Stimulated activated CD4-positive, alpha-beta T cell treated with anti-CD3 and anti-CD28 coated beads, Interleukin-12 subunit alpha, Interleukin-12 subunit beta, amount 100 ng/mL, for 4 hours (primary cell): Measurements from ENCODE around the gene ROBO2.

Experiments
- DNase-seq: peaks from one replicate; pipeline ENCODE4 v3.0.0-alpha.2; 2020

The ROBO2 gene

GRCh38 chr3:77052733-77053670, 13.1 kb downstream of the ROBO2 start:
- no peak for DNase-seq

GRCh38 chr3:77053795-77054194, 13.9 kb downstream of the ROBO2 start:
- DNase-seq = no peak

- DNase-seq = no peak
These were observed 16.0 kb downstream of the ROBO2 start for GRCh38 chr3:77055841-77056341.

- DNase-seq = no peak
These were observed 19.5 kb downstream of the ROBO2 start for GRCh38 chr3:77059354-77059753.

GRCh38 chr3:77063423-77063822, 23.5 kb downstream of the ROBO2 start:
- no peak for DNase-seq

GRCh38 chr3:77065750-77066149, 25.9 kb downstream of the ROBO2 start:
- DNase-seq = no peak

GRCh38 chr3:77066829-77067228, 26.9 kb downstream of the ROBO2 start:
- no peak for DNase-seq

GRCh38 chr3:77068808-77069207, 28.9 kb downstream of the ROBO2 start:
- no peak for DNase-seq

GRCh38 chr3:77071364-77071763, 31.5 kb downstream of the ROBO2 start:
- DNase-seq = no peak

GRCh38 chr3:77071809-77072208, 31.9 kb downstream of the ROBO2 start:
- no peak for DNase-seq

- no peak for DNase-seq
These were observed 32.3 kb downstream of the ROBO2 start for GRCh38 chr3:77072232-77072631.

- no peak for DNase-seq
These were observed 38.4 kb downstream of the ROBO2 start for GRCh38 chr3:77078279-77078678.

GRCh38 chr3:77079988-77080610, 40.2 kb downstream of the ROBO2 start:
- no peak for DNase-seq

GRCh38 chr3:77081240-77081661, 41.4 kb downstream of the ROBO2 start:
- DNase-seq = no peak

GRCh38 chr3:77084511-77084910, 44.6 kb downstream of the ROBO2 start:
- no peak for DNase-seq

- no peak for DNase-seq
These were observed 46.5 kb downstream of the ROBO2 start for GRCh38 chr3:77086408-77086807.

GRCh38 chr3:77091809-77092208, 51.9 kb downstream of the ROBO2 start:
- DNase-seq = no peak

- no peak for DNase-seq
These were observed 53.2 kb downstream of the ROBO2 start for GRCh38 chr3:77093101-77093500.

- DNase-seq = no peak
These were observed 56.2 kb downstream of the ROBO2 start for GRCh38 chr3:77096145-77096544.

GRCh38 chr3:77096966-77097890, 57.3 kb downstream of the ROBO2 start:
- DNase-seq = no peak

GRCh38 chr3:77102951-77103769, 63.3 kb downstream of the ROBO2 start:
- DNase-seq = no peak

GRCh38 chr3:77122652-77123051, 82.8 kb downstream of the ROBO2 start:
- DNase-seq = no peak
